H1 (cell line): ENCODE results near the gene PTPRR. TPM values are rescaled to one million over a fixed set of nuclear protein-coding genes. Genes with fewer than 3 reads are reported as not detected.

Source experiments
- CTCF ChIA-PET: fragments of 300-600 bp; sonication (Branson Sonifier 250); formaldehyde crosslinking; loops from one replicate; lab custom pipeline; 2021; ENCODE audit not compliant: partially characterized antibody; lab: Charles Lee
- POLR2A ChIA-PET: fragments of 300-600 bp; sonication (Branson Sonifier 250); formaldehyde crosslinking; loops from one replicate; lab custom pipeline; 2021; ENCODE audit warnings: inconsistent platforms; ENCODE audit not compliant: partially characterized antibody; lab: Charles Lee
- DNase-seq, 2 experiments: peaks; one replicate each; pipeline versions ENCODE4 v3.0.0 to v3.0.0-alpha.2; 2010 to 2022; ENCODE audit warnings: low spot score in 2 of 2, low read depth in 1 of 2, mixed read lengths in 1 of 2
- FAIRE-seq: peaks from 2 replicates; lab custom pipeline; 2011; peaks lifted over from hg19 to GRCh38; lab: Jason Lieb, UNC
- H2AFZ ChIP-seq: 2 replicates; pipeline ENCODE4 v1.8.1; 2012; ENCODE audit warnings: low read length, inconsistent platforms
- H2AK5ac ChIP-seq: 2 replicates; pipeline ENCODE4 v1.6.1; 2013; ENCODE audit warnings: low read depth, low read length
- H2BK120ac ChIP-seq: replicated peaks from 2 replicates; pipeline ENCODE3; 2013; ENCODE audit warnings: low read depth, low read length, inconsistent platforms
- H2BK12ac ChIP-seq: 2 replicates; pipeline ENCODE4 v1.6.1; 2013; ENCODE audit warnings: low read depth, low read length
- H2BK15ac ChIP-seq: 2 replicates; pipeline ENCODE4 v1.6.1; 2013; ENCODE audit warnings: low read length
- H2BK20ac ChIP-seq: 2 replicates; pipeline ENCODE4 v1.6.1; 2013; ENCODE audit warnings: low read length
- H2BK5ac ChIP-seq: 2 replicates; pipeline ENCODE4 v1.6.1; 2013; ENCODE audit warnings: low read depth, low read length
- H3K14ac ChIP-seq: 2 replicates; pipeline ENCODE4 v1.6.1; 2013; ENCODE audit warnings: inconsistent platforms; ENCODE audit not compliant: insufficient read length
- H3K18ac ChIP-seq: 2 replicates; pipeline ENCODE4 v1.6.1; 2013; ENCODE audit warnings: low read length; ENCODE audit errors: extremely low read depth
- H3K23ac ChIP-seq: 2 replicates; pipeline ENCODE4 v1.6.1; 2013; ENCODE audit warnings: inconsistent platforms; ENCODE audit not compliant: insufficient read length
- H3K23me2 ChIP-seq: 2 replicates; pipeline ENCODE4 v1.6.1; 2013; ENCODE audit warnings: low read depth, low read length
- H3K27ac ChIP-seq: 2 replicates; pipeline ENCODE4 v1.6.1; 2011; ENCODE audit warnings: low read depth, low read length, inconsistent platforms
- H3K27me3 ChIP-seq, 4 experiments: replicated peaks in 1 of 4; 1 replicate in 1 of 4; 2 replicates in 3 of 4; pipeline versions ENCODE4 v1.6.1 to v1.8.1; 2011 to 2013; ENCODE audit warnings: low read length in 3 of 4, mild to moderate bottlenecking in 3 of 4, inconsistent platforms in 2 of 4, mixed read lengths in 2 of 4, moderate library complexity in 1 of 4; ENCODE audit not compliant: control insufficient read depth in 3 of 4, insufficient read depth in 3 of 4; ENCODE audit errors: extremely low read depth in 1 of 4
- H3K36me3 ChIP-seq, 4 experiments: 2 replicates each; pipeline versions ENCODE4 v1.6.1 to v1.8.1; 2011 to 2013; ENCODE audit warnings: mild to moderate bottlenecking in 4 of 4, low read length in 3 of 4, moderate library complexity in 2 of 4, control low read depth in 1 of 4, inconsistent platforms in 1 of 4; ENCODE audit not compliant: insufficient read depth in 4 of 4, control insufficient read depth in 2 of 4
- H3K4ac ChIP-seq: replicated peaks from 2 replicates; pipeline ENCODE3; 2013; ENCODE audit warnings: low read length, low read depth, mixed read lengths, inconsistent platforms; ENCODE audit not compliant: insufficient read length
- H3K4me1 ChIP-seq, 4 experiments: replicated peaks in 1 of 4; 1 replicate in 1 of 4; 2 replicates in 3 of 4; pipeline versions ENCODE4 v1.6.1 to v1.8.1; 2011 to 2013; ENCODE audit warnings: low read length in 3 of 4, inconsistent platforms in 2 of 4, mixed read lengths in 1 of 4; ENCODE audit not compliant: insufficient read depth in 4 of 4, control insufficient read depth in 3 of 4
- H3K4me2 ChIP-seq, 2 experiments: 2 replicates each; pipeline versions ENCODE4 v1.6.1 to v1.8.1; 2011 to 2013; ENCODE audit warnings: low read depth in 2 of 2, low read length in 2 of 2, control low read depth in 1 of 2, inconsistent platforms in 1 of 2, mild to moderate bottlenecking in 1 of 2; ENCODE audit not compliant: insufficient read depth in 1 of 2
- H3K4me3 ChIP-seq, 4 experiments: fragments of 200-600, 300-600 bp in 1 of 4; sonication (generic), shearing (Covaris generic), sonication (Bioruptor Twin) in 1 of 4; 2 replicates each; pipeline versions ENCODE4 v1.5.1 to v1.8.1; 2011 to 2016; ENCODE audit warnings: low read length in 4 of 4, low read depth in 3 of 4, control low read depth in 2 of 4, inconsistent platforms in 2 of 4, mild to moderate bottlenecking in 2 of 4, mixed read lengths in 1 of 4, moderate library complexity in 1 of 4; ENCODE audit not compliant: insufficient read depth in 2 of 4; ENCODE audit errors: extremely low read depth in 1 of 4
- H3K56ac ChIP-seq: replicated peaks from 2 replicates; pipeline ENCODE3; 2013; ENCODE audit warnings: low read depth, mild to moderate bottlenecking, mixed read lengths, low read length, inconsistent platforms; ENCODE audit not compliant: insufficient read length
- H3K79me1 ChIP-seq: 2 replicates; pipeline ENCODE4 v1.6.1; 2013; ENCODE audit warnings: low read depth, low read length, control low read depth
- H3K79me2 ChIP-seq, 2 experiments: 2 replicates each; pipeline versions ENCODE4 v1.6.1 to v1.8.1; 2012 to 2013; ENCODE audit warnings: low read length in 2 of 2, mild to moderate bottlenecking in 2 of 2, inconsistent platforms in 1 of 2; ENCODE audit not compliant: insufficient read depth in 2 of 2, control insufficient read depth in 1 of 2
- H3K9ac ChIP-seq, 4 experiments: replicated peaks in 1 of 4; 1 replicate in 1 of 4; 2 replicates in 3 of 4; pipeline versions ENCODE4 v1.6.1 to v1.8.1; 2011 to 2013; ENCODE audit warnings: low read depth in 3 of 4, low read length in 3 of 4, control low read depth in 2 of 4, mild to moderate bottlenecking in 2 of 4, moderate library complexity in 2 of 4, inconsistent platforms in 1 of 4; ENCODE audit errors: extremely low read depth in 1 of 4
- H3K9me3 ChIP-seq, 2 experiments: 2 replicates each; pipeline versions ENCODE4 v1.6.1 to v1.8.1; 2012 to 2013; ENCODE audit warnings: mild to moderate bottlenecking in 2 of 2, moderate library complexity in 2 of 2, control low read depth in 1 of 2, inconsistent platforms in 1 of 2, low read depth in 1 of 2, low read length in 1 of 2, mixed read lengths in 1 of 2; ENCODE audit not compliant: insufficient read depth in 2 of 2
- H4K20me1 ChIP-seq, 2 experiments: replicated peaks in 1 of 2; 2 replicates each; pipeline versions ENCODE3 to v1.8.1; 2011 to 2013; ENCODE audit warnings: inconsistent platforms in 2 of 2, low read length in 2 of 2, mild to moderate bottlenecking in 1 of 2; ENCODE audit not compliant: insufficient read depth in 2 of 2, control insufficient read depth in 1 of 2
- H4K5ac ChIP-seq: 2 replicates; pipeline ENCODE4 v1.6.1; 2013; ENCODE audit warnings: low read length, low read depth, mixed read lengths, inconsistent platforms; ENCODE audit not compliant: insufficient read length
- H4K8ac ChIP-seq: 2 replicates; pipeline ENCODE4 v1.8.0; 2013; ENCODE audit warnings: mild to moderate bottlenecking, moderate library complexity, low read length, inconsistent platforms; ENCODE audit not compliant: insufficient read depth; ENCODE audit errors: extremely low read depth
- H4K91ac ChIP-seq: replicated peaks from 2 replicates; pipeline ENCODE3; 2013; ENCODE audit warnings: low read length, mixed read lengths, inconsistent platforms; ENCODE audit not compliant: insufficient read length
- BACH1 ChIP-seq: IDR thresholded peaks from 2 replicates; pipeline ENCODE4 v1.6.1; 2012; ENCODE audit warnings: low read length, improper control_type of control experiment
- CREB1 ChIP-seq: IDR thresholded peaks from 2 replicates; pipeline ENCODE4 v1.6.1; 2012; ENCODE audit warnings: inconsistent platforms
- EGR1 ChIP-seq: IDR thresholded peaks from 2 replicates; pipeline ENCODE4 v1.6.1; 2011; ENCODE audit warnings: low read depth, low read length, borderline replicate concordance
- HDAC2 ChIP-seq, 2 experiments: fragments of 300-600 bp in 1 of 2; sonication (generic) in 1 of 2; IDR thresholded peaks; 2 replicates each; pipeline ENCODE4 v1.6.1; 2011 to 2012; ENCODE audit warnings: low read depth in 2 of 2, low read length in 2 of 2, mild to moderate bottlenecking in 2 of 2, moderate library complexity in 2 of 2, borderline replicate concordance in 1 of 2, inconsistent platforms in 1 of 2
- MAFK ChIP-seq: IDR thresholded peaks from 2 replicates; pipeline ENCODE4 v1.6.1; 2012; ENCODE audit warnings: low read depth, mild to moderate bottlenecking, improper control_type of control experiment, low read length
- POLR2A ChIP-seq, 2 experiments: IDR thresholded peaks; 1 replicate in 1 of 2; 2 replicates in 1 of 2; pipeline ENCODE4 v1.6.1; 2011; ENCODE audit warnings: low read depth in 2 of 2, low read length in 2 of 2, mild to moderate bottlenecking in 2 of 2; ENCODE audit errors: control extremely low read depth in 1 of 2
- RNF2 ChIP-seq: fragments of 200-900, 300-1000 bp; sonication (generic); IDR thresholded peaks from 2 replicates; pipeline ENCODE4 v1.7.1; 2016; ENCODE audit warnings: borderline replicate concordance, low read depth, mild to moderate bottlenecking, antibody characterized with exemption, low read length; ENCODE audit not compliant: poor library complexity, severe bottlenecking; ENCODE audit errors: missing control alignments
- SIRT6 ChIP-seq: IDR thresholded peaks from one replicate; pipeline ENCODE4 v1.7.1; 2012; ENCODE audit warnings: low read length, inconsistent platforms
- SRF ChIP-seq: IDR thresholded peaks from 2 replicates; pipeline ENCODE4 v1.6.1; 2011; ENCODE audit warnings: mild to moderate bottlenecking, low read depth, low read length, moderate library complexity
- TAF7 ChIP-seq: optimal IDR thresholded peaks from 2 replicates; pipeline ENCODE3; 2011; ENCODE audit warnings: low read depth, mild to moderate bottlenecking, inconsistent platforms, low read length, moderate library complexity, borderline replicate concordance
- YY1 ChIP-seq: IDR thresholded peaks from 2 replicates; pipeline ENCODE4 v1.6.1; 2011; ENCODE audit warnings: low read depth, mild to moderate bottlenecking, low read length
- ZNF274 ChIP-seq: IDR thresholded peaks from 2 replicates; pipeline ENCODE4 v1.7.0; 2012; ENCODE audit warnings: low read length, borderline replicate concordance; ENCODE audit errors: extremely low read depth
- WGBS, 2 experiments: shearing (Covaris generic) in 1 of 2; methylation state at CpG; one replicate each; pipeline versions ENCODE4 v1.1.6 to v1.1.7; 2013 to 2015; ENCODE audit warnings: low lambda C conversion rate in 2 of 2, mixed read lengths in 2 of 2, inconsistent platforms in 1 of 2, low coverage in 1 of 2, missing lambda C conversion rate in 1 of 2; ENCODE audit not compliant: insufficient replicate concordance in 2 of 2, insufficient coverage in 1 of 2, insufficient read length in 1 of 2; ENCODE audit errors: extremely low coverage in 1 of 2, missing lambda C conversion rate in 1 of 2; 5-methylcytosine and 5-hydroxymethylcytosine counted together
- polyA plus RNA-seq, 7 experiments: library from polyadenylated mRNA; depleted of rRNA in 3 of 7; stranded (reverse) in 5 of 7; unstranded in 2 of 7; fragments of >200 nt in 5 of 7; fragments of 200-250 nt in 2 of 7; gene quantifications; 1 replicate in 5 of 7; 2 replicates in 1 of 7; 4 replicates in 1 of 7; pipeline versions ENCODE4 v1.2.1 to v1.2.3, GENCODE V29; 2011 to 2013; ENCODE audit warnings: missing spikeins in 2 of 7, mixed read lengths in 2 of 7
- total RNA-seq: library from RNA; stranded (reverse); fragmentation: NEBNext Ultra II Directional; extraction: Animal tissue kit (Norgen Biotek cat#: 25700); gene quantifications from 2 replicates; pipeline ENCODE4 v1.2.1, GENCODE V29; 2021
- TF ChIP-seq, protein P1 (sequence below): IDR thresholded peaks from 2 replicates; pipeline ENCODE4 v1.6.1; 2012; ENCODE audit warnings: low read length, inconsistent platforms

PTPRR gene
- total and polyA plus RNA-seq, 2 of the 8 experiments (the other 6 are each of a cell fraction or from before 2014, with no cell fraction given) = 0.07 to 0.35 TPM

- Histone ChIP-seq H2BK12ac (no peak overlapping the region), H3K14ac (no peak overlapping the region), H2BK15ac (no peak overlapping the region), H3K27me3 (peaks cover 0 to 14% (median 11%) of the 10 kb centered on the region in 4 experiments; a peak in 5 of 7 replicates), H2BK5ac (no peak overlapping the region), H3K27ac (no peak overlapping the region), H3K4me2 (no peak overlapping the region), H2BK120ac (no peak overlapping the region), H3K4ac (no peak overlapping the region), H3K4me1 (peaks cover 0 to 3% (median 0%) of the 10 kb centered on the region in 4 experiments; a peak in 2 of 7 replicates), H2AK5ac (no peak overlapping the region), H4K91ac (no peak overlapping the region), H3K23me2 (peaks cover 3% of the 10 kb centered on the region; the same call in 1 of the 2 replicates), H4K8ac (no peak overlapping the region), H3K4me3 (no peak overlapping the region), H3K56ac (no peak overlapping the region), H3K36me3 (no peaks in the 10 kb centered on the region), H3K23ac (no peak overlapping the region), H2BK20ac (no peak overlapping the region), H4K5ac (no peak overlapping the region), H3K9me3 (0 out of 4 replicates have a peak, but pooled peaks cover 0 to 3% of the 10 kb centered on the region in 2 experiments), H3K18ac (no peak overlapping the region), H4K20me1 (no peaks in the 10 kb centered on the region), H2AFZ (no peak overlapping the region), H3K79me1 (no peaks in the 10 kb centered on the region), H3K79me2 (no peaks in the 10 kb centered on the region), H3K9ac (no peak overlapping the region)
- DNase-seq = no peak
- CTCF ChIA-PET = interaction anchor here (1.0 to 1.8 kb wide), 4 partner anchors 15 to 122 kb away, joined by 3 to 5 read pairs (median 4); no protein-coding TSS in a partner anchor
- WGBS, 2 experiments = 78% methylated on average over 1 of the region's 1 CpG; no CpG with 5 or more reads in 1 of the 2 experiments
- POLR2A ChIA-PET = no interaction called here
- FAIRE-seq = no peak
- TF ChIP-seq SIRT6 = no peak
- no peak for TF ChIP-seq ZNF274
- TF ChIP-seq, protein P1, sequence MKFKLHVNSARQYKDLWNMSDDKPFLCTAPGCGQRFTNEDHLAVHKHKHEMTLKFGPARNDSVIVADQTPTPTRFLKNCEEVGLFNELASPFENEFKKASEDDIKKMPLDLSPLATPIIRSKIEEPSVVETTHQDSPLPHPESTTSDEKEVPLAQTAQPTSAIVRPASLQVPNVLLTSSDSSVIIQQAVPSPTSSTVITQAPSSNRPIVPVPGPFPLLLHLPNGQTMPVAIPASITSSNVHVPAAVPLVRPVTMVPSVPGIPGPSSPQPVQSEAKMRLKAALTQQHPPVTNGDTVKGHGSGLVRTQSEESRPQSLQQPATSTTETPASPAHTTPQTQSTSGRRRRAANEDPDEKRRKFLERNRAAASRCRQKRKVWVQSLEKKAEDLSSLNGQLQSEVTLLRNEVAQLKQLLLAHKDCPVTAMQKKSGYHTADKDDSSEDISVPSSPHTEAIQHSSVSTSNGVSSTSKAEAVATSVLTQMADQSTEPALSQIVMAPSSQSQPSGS = no peak
- no peak for TF ChIP-seq RNF2
- TF ChIP-seq TAF7 = no peak
- no peak for TF ChIP-seq YY1
- no peak for TF ChIP-seq HDAC2 (IDR thresholded peaks at IDR 0.05; ENCODE audit: borderline replicate concordance in 1 of 2, low read depth in 2 of 2, low read length in 2 of 2)
- TF ChIP-seq CREB1 = no peak
- TF ChIP-seq POLR2A (IDR thresholded peaks at IDR 0.05; ENCODE audit: control extremely low read depth in 1 of 2, low read depth in 2 of 2, low read length in 2 of 2) = no peak
- TF ChIP-seq SRF = no peak
- TF ChIP-seq BACH1 = no peak
- no peak for TF ChIP-seq EGR1
- TF ChIP-seq MAFK = no peak
Observed at GRCh38 chr12:70608184-70608583, 312.4 kb downstream of the PTPRR start.
